Activated CD8-positive, alpha-beta memory T cell treated with anti-CD3 and anti-CD28 coated beads for 4 hours (primary cell): ENCODE results near the gene ZNF202.
"Not testable (repeated sequence)": the region's sequence is repeated elsewhere in the genome, so short reads cannot be mapped to it uniquely, and the experiment has no call there.

Experiments used
- DNase-seq, 2 donors: peaks; one replicate each; pipeline ENCODE4 v3.0.0-alpha.2; 2020; ENCODE audit warnings: low read depth in 2 of 2

Gene ZNF202

DNA sequence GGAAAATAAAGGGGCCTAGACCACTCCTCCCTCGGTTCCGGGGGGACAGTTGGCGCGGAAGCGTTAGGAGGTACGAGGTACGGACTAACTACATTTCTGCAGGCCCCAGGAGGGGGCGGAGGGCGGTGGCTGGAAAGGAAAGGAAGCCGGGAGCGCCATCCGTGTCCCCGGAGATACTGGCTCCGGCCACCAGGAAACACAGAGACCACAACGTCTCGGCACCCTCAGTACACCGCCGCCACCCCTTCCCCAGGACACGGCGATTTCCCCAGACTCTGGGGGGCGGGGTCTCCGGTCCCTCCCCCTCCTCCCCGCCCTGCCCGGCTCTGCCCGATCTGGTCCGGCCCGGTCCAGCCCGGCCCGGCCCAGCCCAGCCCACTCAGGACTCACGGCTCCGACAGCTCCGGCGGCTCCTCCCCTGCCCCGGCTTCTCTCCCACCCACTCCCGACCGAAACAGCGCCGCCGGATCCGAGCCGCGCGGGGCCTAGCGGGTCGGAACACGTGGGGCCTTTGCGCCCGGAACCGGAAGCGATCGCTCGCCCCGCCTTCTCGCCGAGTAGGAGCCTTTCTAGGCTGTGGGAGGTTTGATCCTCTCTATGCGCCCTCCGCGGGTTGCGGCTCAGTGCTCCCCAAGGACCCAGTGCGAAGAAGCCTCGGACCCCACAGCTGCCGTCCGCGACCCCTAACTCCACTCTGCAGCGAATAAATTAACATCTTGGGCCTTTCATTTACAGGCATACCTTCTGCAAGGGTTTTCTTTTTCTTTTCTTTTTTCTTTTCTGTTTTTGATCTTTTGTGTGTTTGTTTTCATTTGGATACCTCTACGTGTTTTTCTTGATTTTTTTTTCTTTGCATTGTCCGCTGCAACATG lies at the start of gene ZNF202:
Gene ZNF202 (minus strand): TSS at position 502 of the 872 bp plus-strand sequence. CDS start 10,772 bp downstream, outside the sequence.
- DNase-seq, result peak; percentile 74 to 82

DNA sequence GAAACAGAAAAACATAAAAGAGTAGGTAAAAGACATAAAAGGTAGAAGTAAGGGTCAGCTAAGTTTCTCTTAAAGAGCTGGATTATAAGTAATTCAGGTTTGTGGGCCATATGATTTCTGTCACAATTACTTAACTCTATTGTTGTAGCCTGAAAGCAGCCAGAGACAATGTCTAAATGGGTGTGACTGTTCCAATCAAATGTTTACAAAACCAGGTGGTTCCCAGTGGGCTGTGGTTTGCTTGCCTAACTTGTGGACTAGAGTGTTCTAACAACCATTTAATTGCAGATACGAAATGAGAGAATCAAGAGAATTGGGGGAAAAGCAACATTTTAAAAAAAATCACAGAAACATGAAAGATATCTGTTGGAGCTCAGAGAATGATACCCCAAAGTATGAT lies 42.1 kb upstream of the ZNF202 start:
- no peak for DNase-seq

DNA sequence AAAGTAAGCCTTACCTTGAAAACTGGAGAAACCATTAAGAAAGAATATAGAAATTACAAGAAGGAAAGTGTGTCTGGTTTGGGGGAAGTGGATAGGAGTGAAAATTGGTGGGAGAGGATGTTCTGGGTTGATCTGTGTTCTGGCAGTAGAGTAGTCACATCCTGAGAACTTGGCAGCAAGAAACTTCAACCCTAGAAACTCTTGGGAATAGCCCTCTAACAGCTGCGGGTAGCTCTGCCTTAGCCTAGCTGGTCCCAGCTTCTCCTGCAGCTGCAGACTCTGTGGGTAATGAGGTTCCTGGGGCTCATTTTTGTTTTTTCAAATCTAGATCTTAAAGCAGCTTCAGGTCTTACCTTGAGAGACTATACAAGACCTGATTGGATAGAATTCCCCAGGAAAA lies 37.1 kb upstream of the ZNF202 start:
- DNase-seq, result no peak

DNA sequence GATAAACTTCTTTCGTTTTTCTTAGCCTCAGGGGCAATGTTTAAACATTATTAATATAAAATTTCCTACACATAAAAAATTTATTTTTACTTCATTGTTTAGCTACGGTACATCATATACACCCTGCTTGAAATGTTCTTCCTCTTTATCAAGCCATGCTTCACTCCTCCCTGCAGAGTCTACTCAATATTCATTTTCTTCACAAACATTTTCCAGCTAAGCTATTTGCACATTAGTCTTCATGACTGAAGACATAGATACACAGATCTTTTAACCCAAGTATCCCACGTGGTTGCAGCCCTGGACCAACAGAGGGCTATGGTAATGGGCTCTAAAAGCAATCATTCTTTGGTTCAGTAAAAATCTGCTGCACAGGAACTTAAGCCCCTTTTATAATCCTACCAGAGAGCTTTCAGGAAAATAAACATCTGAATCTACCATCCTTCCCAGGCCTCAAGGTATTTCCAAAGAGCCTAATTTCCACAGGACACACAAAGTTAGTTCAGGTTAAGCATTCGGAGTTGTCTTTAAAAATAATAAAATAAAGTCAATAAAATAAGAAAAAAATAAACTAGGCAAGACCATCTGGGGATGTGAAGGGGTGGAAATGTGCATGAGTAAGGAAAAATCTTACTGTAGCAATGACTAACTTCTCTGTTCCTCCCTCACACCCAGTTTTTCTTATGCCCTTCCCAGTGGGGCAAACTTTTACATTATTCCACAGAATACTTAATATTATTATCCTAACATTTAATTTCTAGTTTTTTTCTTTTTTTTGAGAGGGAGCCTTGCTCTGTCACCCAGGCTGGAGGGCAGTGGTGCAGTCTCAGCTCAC lies 34.5 kb upstream of the ZNF202 start:
- no peak for DNase-seq

DNA sequence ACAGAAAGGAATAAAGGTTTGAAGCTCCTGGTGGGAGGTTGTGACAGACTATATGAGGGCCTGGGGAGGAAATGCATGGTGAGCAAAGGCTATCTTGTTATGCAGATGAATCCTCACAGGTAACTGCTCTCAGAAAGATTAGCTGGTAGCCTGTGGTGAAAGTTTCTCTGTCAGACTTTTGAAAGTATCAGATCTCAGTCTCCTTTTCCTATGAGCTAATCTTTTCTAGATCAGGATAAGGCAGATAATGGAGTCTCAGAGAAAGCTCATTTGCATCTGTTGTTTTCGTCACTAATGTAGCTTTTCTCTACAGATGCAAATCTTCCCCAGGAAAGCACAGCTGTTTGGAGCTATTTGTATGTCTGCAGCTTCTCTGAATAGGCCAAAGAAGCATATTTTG lies 33.8 kb upstream of the ZNF202 start:
- DNase-seq, result no peak

DNA sequence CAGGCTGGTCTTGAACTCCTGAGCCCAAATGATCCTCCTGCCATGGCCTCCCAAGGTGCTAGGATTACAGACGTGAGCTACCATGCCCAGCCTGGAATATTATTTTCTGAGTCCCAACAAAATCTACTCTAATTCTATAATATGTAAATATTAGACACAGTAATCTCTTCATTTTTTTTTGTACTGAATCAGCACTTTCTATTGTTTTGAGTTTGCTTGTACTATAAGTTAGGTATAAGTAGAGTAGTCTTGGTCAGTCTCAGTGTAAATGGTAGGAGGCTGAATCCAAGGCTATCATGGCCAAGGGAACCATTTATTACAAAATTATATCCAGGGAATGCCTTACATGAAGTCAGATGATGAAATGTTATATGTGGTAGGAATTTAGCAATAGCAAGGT lies 32.5 kb upstream of the ZNF202 start:
- DNase-seq, result no peak

DNA sequence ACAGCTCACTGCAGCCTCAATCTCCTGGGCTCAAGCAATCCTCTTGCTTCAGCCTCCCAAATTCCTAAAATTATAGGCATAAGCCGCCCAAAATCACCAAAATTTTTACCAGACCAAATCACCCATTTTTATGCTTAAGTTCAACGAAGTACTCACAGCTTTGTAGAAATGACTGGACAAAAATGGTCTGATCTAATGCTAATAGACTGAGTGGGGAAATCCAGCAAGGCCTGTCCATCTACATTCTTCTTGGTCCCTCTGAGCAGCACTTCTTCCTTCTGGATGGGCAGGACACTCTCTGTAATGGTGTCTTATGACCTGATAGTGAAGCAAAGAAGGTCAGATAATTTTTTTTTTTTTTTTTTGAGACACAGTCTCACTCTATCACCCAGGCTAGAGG lies 31.6 kb upstream of the ZNF202 start:
- DNase-seq, result no peak

DNA sequence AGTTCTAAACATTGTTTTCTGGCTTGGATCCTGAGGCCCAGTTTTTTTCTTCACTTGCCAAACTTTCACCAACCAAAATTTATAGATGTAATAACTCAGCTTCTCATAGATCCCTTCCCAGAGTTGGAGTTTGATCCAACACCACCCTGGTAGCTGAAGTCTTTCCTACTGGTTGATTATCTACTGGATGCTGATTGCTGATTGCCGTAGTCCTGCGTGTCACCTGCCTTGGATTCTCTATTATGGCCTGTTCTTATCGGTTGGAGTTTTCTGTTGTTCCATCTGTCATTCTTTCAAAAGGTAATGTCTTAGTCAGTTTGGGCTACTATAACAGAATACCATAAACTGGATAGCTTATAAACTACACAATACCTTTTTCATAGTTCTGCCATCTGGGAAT lies 30.2 kb upstream of the ZNF202 start:
- no peak for DNase-seq

DNA sequence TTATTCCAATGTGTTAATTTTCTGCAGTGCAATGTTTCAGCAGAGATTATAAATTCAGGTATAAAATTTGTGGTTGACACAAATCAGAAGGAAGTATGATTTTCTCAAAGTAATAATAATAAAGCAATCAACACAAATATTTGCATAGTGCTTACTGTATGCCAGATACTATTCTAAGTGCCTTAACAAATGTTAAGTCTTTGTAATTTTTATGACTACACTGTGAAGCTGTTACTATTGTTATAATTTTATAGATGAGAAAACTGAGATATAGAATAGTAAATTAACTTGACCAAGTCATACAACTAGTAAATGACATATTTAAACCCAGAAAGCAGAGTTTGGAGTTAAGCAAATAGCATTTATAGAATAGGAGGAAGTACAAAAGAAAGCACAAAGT lies 29.3 kb upstream of the ZNF202 start:
- DNase-seq, result no peak

DNA sequence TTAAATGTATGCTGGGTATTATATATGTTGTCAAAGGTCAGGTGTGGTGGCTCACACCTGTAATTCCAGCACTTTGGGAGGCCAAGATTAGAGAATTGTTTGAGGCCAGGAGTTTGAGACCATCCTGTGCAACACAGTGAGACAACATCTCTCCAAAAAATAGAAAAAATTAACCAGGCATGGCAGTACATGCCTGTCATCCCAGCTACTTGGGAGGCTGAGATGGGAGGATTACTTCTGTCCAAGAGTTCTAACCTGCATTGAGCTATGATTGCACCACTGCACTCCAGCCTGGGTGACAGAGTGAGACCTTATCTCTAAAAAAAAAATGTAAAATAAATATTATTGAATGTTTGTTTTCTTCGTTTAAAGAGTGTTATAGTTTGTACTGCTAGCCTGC lies 24.1 kb upstream of the ZNF202 start:
- no peak for DNase-seq

DNA sequence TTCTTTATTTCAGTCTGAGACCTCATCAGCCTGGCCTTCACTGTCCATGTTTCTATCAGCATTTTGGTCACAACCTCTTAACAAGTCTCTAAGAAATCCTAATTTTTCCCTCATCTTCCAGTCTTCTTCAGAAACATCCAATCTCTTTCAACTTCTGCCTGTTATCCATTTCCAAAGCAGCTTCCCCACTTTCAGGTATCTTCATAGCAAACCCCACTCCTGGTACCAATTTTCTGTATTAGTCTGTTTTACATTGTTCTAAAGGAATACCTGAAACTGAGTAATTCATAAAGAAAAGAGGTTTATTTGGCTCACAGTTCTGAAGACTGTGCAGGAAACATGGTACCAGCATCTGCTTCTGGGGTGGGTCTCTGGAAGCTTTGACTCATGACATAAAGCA lies 21.0 kb upstream of the ZNF202 start:
- no peak for DNase-seq

DNA sequence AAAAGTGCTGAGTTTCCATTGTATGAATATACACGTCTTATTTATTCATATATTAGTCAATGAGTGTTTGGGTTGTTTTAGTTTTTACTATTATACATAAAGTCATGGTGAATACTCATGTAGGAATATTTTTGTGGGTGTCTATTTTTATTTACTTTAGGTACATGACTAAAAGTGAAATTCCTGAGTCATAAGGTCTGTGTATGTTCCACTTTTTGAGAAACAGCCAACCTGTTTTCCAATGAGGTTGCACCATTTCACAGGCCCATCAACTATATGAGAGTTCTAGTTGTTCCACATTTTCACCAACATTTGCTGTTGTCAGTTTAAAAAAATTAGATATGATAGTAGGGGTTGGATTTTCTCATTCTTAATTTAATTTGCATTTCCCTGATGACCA lies 19.4 kb upstream of the ZNF202 start:
- no peak for DNase-seq

DNA sequence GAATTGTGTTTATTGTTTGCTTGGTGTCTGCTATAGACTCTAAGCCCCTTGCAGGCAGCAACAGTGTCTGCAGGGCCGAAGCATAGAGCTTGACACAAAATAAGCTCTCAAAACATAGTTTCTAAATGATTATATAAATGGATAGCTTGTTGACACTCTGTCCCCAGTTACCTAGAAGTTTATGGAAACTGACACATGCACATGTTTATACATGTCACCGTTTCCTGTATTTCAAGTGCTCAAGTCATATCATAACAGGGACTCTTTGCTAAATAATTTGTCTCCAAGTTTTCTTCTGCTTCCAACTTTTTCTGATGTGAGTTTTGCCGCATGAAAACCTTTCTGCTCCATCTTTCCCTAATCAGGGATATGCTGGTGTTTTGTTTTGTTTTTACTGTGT lies 16.5 kb upstream of the ZNF202 start:
- DNase-seq, result no peak

DNA sequence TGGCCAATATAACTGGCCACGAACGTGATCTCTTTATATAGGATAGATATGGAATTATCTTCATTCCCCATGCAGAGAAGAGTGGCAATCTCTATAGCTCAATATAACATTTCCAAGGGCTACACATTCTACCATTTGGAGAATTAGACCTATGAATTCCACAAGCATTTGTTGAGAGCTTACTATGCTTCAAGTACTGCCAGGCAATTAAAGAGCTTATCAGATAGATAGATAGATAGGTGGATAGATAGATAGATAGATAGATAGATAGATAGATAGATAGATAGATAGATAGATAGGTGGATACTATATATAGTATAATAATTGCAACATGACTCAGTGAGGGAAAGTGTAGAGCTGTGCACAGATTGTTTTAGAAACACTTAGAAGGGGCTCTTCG lies 14.4 kb upstream of the ZNF202 start:
- no peak for DNase-seq

DNA sequence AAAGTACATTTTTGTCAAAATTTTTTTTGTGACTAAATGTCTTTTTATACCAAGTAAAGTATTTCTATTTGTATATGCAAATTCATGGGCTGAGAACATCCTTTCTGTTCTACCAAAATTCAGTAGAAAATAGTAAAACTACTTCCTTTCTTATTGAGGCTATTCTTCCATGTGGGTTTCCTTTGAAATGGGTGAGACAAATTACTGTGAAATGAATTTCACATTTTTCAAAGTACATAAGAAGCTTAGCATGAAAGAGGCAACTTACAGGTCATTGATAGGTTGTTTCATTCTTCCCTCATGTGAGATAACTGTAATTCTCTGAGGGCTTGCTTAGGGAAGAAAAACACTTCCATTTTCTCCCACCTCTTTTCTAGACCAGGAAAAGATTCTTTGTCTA lies 13.9 kb upstream of the ZNF202 start:
- no peak for DNase-seq

DNA sequence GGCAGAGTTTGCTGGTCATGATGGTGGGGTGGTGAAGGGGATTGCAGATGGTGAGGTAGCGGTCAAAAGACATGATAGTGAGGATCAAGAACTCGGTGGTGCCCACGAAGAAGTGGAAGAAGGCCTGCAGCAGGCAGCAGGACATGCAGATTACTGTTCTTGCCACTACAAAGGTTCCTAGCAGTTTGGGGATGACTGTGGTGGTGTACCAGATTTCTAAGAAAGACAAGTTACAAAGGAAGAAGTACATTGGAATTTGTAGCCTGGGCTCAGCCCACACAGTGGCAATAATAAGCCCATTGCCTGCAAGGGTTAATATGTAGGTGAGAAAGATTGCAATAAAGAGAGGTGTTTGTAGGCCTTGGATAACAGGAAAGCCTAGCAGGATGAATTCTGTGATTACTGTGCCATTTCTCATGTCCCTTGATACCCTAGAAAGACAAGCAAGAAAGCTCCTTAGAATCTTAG lies 12.7 kb upstream of the ZNF202 start, which contains the start of gene OR6X1:
Gene OR6X1 (minus strand): TSS at position 418 of the 468 bp plus-strand sequence. CDS start 0 bp downstream, at position 418.
- DNase-seq, result no peak

DNA sequence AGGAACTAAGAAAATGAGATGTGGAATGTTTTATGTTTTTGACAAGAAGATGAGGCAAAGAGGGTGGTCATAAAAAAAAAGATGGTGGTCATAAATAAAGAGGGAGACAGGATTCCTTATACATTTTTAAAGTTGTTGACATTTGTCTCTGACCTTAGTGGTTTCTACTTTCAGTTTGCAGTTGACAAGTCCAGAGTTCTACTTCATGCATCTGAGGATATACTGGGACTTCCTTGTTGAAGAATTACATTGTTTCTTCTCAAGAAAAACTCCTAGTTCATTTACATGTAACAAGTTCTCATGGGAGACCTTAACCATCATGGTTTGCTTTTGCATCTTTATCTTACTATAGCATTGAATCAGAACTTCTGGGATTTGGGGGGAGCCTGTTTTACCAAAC lies 11.7 kb upstream of the ZNF202 start:
- no peak for DNase-seq

DNA sequence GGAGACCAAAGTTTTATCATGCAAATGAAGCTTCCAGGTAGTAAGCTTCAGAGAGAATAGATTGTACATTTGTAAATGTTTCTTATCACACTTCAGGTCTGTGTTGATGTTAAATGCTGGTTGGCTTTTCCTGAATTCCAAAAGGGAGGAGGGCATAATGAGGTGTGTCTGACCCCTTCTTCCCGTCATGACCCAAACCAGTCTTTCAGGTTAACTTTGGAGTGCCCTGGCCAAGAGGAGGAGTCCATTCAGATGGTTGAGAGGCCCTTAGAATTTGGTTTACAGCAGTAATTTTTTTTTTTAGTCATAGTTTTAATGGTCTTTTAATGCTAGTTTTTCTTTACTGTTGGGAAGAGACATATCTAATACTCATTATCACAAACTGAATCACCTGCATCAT lies 10.3 kb upstream of the ZNF202 start:
- DNase-seq, result no peak

DNA sequence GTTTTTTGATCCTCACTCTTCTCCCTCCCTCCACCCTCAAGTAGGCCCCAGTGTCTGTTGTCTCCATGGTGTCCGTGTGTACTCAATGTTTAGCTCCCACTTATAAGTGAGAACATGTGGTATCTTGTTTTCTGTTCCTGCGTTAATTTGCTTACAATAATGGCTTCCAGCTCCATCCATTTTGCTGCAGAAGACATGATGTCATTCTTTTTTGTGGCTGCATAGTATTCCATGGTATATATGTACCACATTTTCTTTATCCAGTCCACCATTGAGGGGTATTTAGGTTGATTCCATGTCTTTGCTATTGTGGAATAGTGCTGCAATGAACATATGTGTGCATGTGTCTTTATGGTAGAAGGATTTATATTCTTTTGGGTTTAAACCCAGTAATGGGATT lies 6.9 kb upstream of the ZNF202 start:
- DNase-seq, result not testable (repeated sequence)

DNA sequence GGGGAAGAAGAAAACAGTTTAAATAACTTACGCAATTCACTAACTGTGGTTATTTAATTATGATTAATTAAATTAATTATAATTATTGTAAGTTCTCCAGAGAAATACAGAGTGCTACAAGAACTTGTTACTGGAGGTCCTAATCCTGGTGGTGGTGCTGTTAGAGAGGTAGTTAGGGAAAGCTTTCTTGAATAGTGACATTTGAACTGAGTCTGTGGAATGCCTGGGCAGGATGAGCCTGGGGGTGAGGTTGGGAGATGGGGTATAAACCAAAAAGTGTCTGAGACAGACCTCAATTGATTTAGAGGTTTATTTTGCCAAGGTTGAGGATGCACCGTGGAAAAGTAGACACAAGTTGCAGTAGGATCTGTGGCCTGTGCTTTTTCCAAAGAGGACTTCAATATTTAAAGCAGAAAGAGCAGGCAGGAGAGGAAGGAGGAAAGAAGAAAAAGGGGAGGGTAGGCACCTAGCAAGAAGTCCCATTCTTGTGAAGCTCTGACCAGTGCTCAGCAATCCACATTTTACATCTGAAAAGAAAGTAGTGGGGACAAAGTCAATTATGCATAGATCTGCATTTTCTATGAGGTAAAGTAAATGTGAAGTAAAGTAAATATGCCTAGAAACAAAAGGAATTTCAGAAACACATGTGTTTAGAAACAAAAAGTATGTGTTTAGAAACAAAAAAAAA lies 4.4 kb upstream of the ZNF202 start:
- no peak for DNase-seq

DNA sequence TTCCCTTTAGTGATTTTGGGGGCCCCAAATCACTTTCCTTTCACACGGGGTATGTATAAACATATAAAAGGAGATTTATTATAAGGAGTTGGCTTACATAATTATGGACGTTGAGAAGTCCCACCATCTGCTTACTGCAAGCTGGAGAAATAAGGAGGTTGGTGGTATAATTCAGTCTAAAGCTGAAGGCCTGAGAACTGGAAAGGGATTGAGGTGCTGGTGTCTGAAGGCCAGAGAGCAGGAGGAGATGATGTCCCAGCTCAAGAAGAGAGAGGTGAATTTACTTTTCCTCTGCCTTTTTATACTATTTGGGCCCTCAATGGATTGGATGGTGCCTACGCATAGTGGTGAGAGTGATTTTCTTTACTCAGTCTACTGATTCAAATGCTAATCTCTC lies 1.3 kb upstream of the ZNF202 start:
- no peak for DNase-seq

DNA sequence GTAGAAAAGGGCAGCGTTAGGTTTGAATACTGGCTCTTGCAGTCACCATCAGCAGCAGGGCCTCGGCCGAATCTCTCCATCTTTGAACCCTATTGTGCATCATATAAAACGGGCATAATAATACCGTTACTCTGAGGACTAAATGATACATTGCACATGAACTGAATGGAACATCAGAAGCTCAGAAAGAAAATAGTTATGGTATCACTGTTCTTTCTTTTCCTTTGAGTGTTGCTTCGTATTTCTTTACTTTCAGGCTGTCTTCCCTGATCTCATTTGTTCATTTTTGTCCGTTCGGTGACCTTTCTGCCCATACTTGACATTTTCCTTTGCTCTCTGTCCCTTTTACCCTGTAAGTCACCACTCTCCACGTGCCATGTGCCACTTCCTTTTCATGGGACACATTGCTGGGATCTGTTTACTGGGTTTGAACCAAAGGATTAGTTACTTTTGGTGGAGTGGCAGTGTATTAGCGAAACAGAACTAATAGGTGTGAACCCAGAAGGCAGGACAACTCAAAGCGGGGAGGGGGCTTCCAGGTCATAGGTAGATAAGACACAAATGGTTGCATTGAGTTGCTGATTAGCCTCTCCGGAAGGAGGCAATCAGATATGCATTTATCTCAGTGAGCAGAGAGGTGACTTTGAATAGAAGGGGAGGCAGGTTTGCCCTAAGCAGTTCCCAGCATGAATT lies 717 bp upstream of the ZNF202 start:
- DNase-seq, result no peak
